ENCODE data around the gene INA.
"Not testable (repeated sequence)": the region's sequence is repeated elsewhere in the genome, so short reads cannot be mapped to it uniquely, and the experiment has no call there.

The INA gene
- 0 reads per million in 2 donors for total RNA-seq

- no peak for DNase-seq
Measured at GRCh38 chr10:103276896-103277712, at the start of gene INA. Gene INA (plus strand): TSS chr10:103277138. CDS start chr10:103277212, 74 bp downstream.

GRCh38 chr10:103227416-103227815 is 49.5 kb upstream of the INA start:
- DNase-seq: no peak

- DNase-seq: no peak
Measured at GRCh38 chr10:103231047-103231551, 45.8 kb upstream of the INA start.

- DNase-seq: no peak
Measured at GRCh38 chr10:103232131-103232673, 44.7 kb upstream of the INA start.

GRCh38 chr10:103232772-103233488 is 44.0 kb upstream of the INA start:
- DNase-seq: no peak

- no peak for DNase-seq
Measured at GRCh38 chr10:103235775-103236174, 41.2 kb upstream of the INA start.

- no peak for DNase-seq
Measured at GRCh38 chr10:103238506-103239252, 38.3 kb upstream of the INA start.

GRCh38 chr10:103241262-103242011 is 35.5 kb upstream of the INA start:
- DNase-seq: no peak

- DNase-seq: peak; percentile 48
Measured at GRCh38 chr10:103244666-103245271, 32.2 kb upstream of the INA start.

- not testable (repeated sequence) for DNase-seq
Measured at GRCh38 chr10:103245587-103245986, 31.4 kb upstream of the INA start, which contains the start of gene RPEL1. Gene RPEL1 (plus strand): TSS chr10:103245887. CDS start chr10:103245997, 110 bp downstream.

- no peak for DNase-seq
Measured at GRCh38 chr10:103246324-103246723, 30.6 kb upstream of the INA start.

GRCh38 chr10:103254113-103254512 is 22.8 kb upstream of the INA start:
- no peak for DNase-seq

- DNase-seq: no peak
Measured at GRCh38 chr10:103254538-103255325, 22.2 kb upstream of the INA start.

GRCh38 chr10:103256613-103257012 is 20.3 kb upstream of the INA start:
- no peak for DNase-seq

GRCh38 chr10:103257812-103258211 is 19.1 kb upstream of the INA start:
- DNase-seq: no peak

- DNase-seq: not testable (repeated sequence)
Measured at GRCh38 chr10:103258928-103259327, 18.0 kb upstream of the INA start.

GRCh38 chr10:103259989-103260388 is 16.9 kb upstream of the INA start:
- DNase-seq: no peak

- no peak for DNase-seq
Measured at GRCh38 chr10:103262229-103262628, 14.7 kb upstream of the INA start.

- no peak for DNase-seq
Measured at GRCh38 chr10:103265717-103266329, 11.1 kb upstream of the INA start.

GRCh38 chr10:103273041-103273441 is 3.9 kb upstream of the INA start:
- DNase-seq: no peak

Data from T-helper 9 cell (primary cell).